Measurements from ENCODE around the gene ADAM10. TPM values are rescaled to one million over a fixed set of nuclear protein-coding genes. Genes with fewer than 3 reads are reported as not detected.

The ADAM10 gene
- total RNA-seq, 1 experiment from 2014 or later, result 133 TPM

- Mint-ChIP-seq H3K4me1 (no peaks in the 10 kb centered on the region), H3K9me3 (no peaks in the 10 kb centered on the region), H3K4me3 (no peak overlapping the region), H3K27me3 (ENCODE audit: low read depth) (no peaks in the 10 kb centered on the region; the same call in 1 of the 2 replicates), H3K36me3 (no peaks in the 10 kb centered on the region), H3K27ac (no peak overlapping the region)
- ChIA-PET POLR2A (interaction anchor here (0.7 kb wide), 1 partner anchor 206 kb away, joined by 6 read pairs; no protein-coding TSS in a partner anchor), CTCF (no interaction called here)
- DNase-seq (ENCODE audit: low spot score) (no peak), ATAC-seq (no peak)
- TF ChIP-seq MAX (CRISPR knock-in tag; IDR thresholded peaks at IDR 0.05) (no peak), ZMAT4 (CRISPR knock-in tag; IDR thresholded peaks at IDR 0.05) (no peak), SP1 (CRISPR knock-in tag; conservative IDR thresholded peaks at IDR 0.05) (no peak), ERG (CRISPR knock-in tag; IDR thresholded peaks at IDR 0.05) (no peak), PRDM15 (CRISPR knock-in tag; IDR thresholded peaks at IDR 0.05) (no peak)
Measured at GRCh38 chr15:58543664-58544335, 205.7 kb downstream of the ADAM10 start.

- no peak overlapping the region for H3K27ac Mint-ChIP-seq
- ChIA-PET POLR2A (no interaction called here), CTCF (interaction anchor here (0.6 to 1.6 kb wide), 2 partner anchors 24 to 271 kb away, joined by 3 read pairs; no protein-coding TSS in a partner anchor)
- no peak for DNase-seq (ENCODE audit: low spot score)
- H3K9me3 Mint-ChIP-seq, result no peaks in the 10 kb centered on the region
- no peaks in the 10 kb centered on the region for H3K4me1 Mint-ChIP-seq
- no peak overlapping the region for H3K4me3 Mint-ChIP-seq
- H3K27me3 Mint-ChIP-seq (ENCODE audit: low read depth), result no peaks in the 10 kb centered on the region; the same call in 1 of the 2 replicates
- ATAC-seq, result no peak
- no peaks in the 10 kb centered on the region for H3K36me3 Mint-ChIP-seq
- TF ChIP-seq JAZF1 (CRISPR knock-in tag; IDR thresholded peaks at IDR 0.05) (no peak), PRDM15 (CRISPR knock-in tag; IDR thresholded peaks at IDR 0.05) (no peak), AR (CRISPR knock-in tag; IDR thresholded peaks at IDR 0.05) (no peak), ZNF396 (CRISPR knock-in tag; IDR thresholded peaks at IDR 0.05; ENCODE audit: borderline replicate concordance) (no peak), GABPB1 (CRISPR knock-in tag; IDR thresholded peaks at IDR 0.05) (no peak), E2F4 (CRISPR knock-in tag; IDR thresholded peaks at IDR 0.05; ENCODE audit: borderline replicate concordance, low read depth) (no peak), SMAD3 (CRISPR knock-in tag; IDR thresholded peaks at IDR 0.05; ENCODE audit: borderline replicate concordance) (no peak), NFYB (CRISPR knock-in tag; conservative IDR thresholded peaks at IDR 0.05; ENCODE audit: low read depth) (no peak), ZNF425 (CRISPR knock-in tag; conservative IDR thresholded peaks at IDR 0.05) (no peak), MLX (CRISPR knock-in tag; IDR thresholded peaks at IDR 0.05) (no peak)
Measured at GRCh38 chr15:58541410-58542087, 208.0 kb downstream of the ADAM10 start.
